HG02588 (cell line): ENCODE results near the gene ST6GAL1.

Experiments
- ATAC-seq: cut with Tn5 transposase; IDR thresholded peaks from one replicate; pipeline ENCODE4 v1.9.1; 2021; ENCODE audit warnings: mild to moderate bottlenecking, moderate library complexity; ENCODE audit not compliant: unreplicated experiment

Gene ST6GAL1

DNA sequence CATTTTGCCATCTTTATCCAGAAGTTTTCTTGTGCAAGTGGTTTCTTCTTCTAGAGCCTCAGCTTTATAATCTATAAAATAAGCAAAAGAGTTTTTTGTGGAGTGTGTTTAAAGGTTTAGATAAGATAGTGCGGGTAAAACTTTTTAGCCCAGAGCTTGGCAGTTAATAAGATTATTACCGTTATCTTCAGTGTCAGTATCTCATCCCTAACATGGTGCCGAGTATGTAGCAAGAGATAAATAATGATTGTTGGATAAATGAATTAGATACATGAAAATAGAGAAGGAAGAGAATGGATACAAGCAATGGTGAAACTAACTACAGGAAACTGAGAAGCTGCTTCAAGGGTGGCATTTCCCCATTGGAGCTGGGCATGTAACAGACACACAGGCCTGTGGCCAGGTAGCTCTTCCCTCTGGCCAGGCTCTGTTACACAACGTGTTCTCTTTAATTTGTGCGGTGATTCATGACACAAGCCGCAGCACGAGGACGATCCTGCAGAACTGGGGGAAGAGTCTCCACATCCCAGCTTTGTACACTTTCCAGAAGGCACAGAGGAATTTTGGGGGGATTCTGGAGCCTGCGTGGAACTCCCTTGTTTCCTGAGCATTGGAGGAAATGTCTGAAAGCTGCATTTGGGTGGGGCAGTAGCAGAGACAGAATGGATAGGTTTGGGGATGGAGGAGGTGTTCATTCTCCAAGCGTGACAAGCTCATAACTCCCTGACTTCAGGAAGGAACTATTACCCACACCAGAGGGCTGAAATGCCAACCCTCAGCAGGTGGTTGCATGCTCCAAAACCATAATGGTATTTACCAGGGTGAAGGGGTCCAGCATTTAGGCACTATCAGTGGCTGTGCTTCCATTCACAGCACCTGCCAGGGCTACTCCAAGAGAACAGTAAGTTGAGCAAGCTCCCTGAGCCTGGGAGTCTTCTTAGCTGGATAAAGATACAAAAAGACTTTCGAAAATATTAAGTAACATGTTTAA lies 14.2 kb upstream of the ST6GAL1 start:
- no peak for ATAC-seq

- no peak for ATAC-seq
Observed at GRCh38 chr3:186917512-186918312, 12.6 kb upstream of the ST6GAL1 start.

GRCh38 chr3:186920301-186920700 lies 10.0 kb upstream of the ST6GAL1 start:
- no peak for ATAC-seq

GRCh38 chr3:186920796-186921195 lies 9.5 kb upstream of the ST6GAL1 start:
- no peak for ATAC-seq

DNA sequence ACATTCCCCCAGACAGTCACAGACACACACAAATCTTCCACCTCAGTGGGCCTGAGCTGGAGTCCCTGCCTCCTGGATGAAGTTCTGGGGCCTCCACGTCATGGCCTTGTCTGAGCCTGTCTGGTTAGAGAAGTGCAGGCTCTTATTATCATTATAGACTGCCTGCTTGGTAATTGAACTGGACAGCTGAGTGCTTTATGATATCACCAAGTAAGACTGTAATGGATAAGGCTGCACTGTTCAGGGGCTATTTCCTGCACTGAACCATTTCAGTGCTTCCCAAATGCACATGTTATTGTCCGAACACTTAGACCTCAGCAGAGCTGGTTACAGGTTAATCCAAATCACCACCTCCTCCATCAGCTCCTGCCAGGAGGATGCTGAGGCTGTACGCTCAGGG lies 8.7 kb upstream of the ST6GAL1 start:
- ATAC-seq, result no peak

DNA sequence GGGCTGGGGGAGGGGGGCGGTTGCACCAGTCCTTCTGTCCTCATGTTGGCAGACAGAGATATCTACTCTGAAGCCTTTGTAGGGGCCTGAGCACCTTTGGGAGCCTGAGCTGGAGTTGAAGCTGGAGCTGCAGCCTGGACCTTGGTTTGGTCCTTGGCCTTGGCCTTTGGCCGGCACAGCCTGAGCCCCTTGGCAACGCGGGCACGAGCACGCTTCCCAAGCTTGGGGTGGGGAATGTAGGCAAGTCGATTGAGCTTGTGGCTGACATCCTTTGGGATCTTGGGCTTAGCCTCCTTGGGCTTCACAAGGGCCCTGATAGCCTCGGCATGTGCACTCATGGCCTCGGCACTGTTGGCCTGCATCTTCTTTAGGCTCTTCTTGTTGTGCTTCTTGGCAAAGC lies 8.1 kb upstream of the ST6GAL1 start:
- ATAC-seq, result no peak

GRCh38 chr3:186922790-186923189 lies 7.5 kb upstream of the ST6GAL1 start:
- no peak for ATAC-seq

DNA sequence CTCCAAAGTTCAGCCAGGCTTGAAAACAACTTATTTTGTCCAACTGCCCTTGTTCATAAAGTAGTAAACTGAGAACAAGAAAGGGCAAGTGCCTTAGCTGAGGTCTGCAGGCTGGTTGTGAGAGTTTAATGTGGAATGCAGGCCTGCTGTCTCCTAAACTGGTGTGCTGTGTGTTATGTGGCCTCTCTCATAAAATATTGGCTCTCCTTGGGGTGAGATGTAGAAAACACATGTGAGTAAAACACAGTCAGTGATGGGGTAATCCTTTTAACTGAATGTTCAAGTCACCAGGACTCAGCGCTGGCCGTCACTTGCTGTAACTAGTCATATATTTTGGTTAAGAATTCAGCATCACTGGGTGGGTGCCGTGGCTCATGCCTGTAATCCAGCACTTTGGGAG lies 7.1 kb upstream of the ST6GAL1 start:
- no peak for ATAC-seq

DNA sequence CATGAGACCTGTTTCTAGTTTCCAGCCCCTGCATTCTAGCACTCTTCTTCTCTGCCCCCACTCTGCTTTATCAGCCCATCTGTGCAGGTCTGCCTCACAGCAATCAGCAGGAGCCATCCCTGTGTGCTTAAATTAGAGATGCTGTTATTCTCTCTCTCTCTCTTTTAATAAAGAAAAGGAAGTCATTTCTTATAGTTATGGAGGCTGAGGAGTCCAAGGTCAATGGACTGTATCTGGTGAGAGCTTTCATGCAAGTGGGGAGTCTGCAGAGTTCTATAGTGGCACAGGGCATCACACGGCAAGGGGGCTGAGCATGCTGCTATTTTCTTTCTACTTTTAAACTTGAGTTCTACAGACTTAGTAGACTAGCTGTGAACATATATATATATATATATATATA lies 4.5 kb upstream of the ST6GAL1 start:
- ATAC-seq, result no peak

- ATAC-seq, result no peak
Observed at GRCh38 chr3:186929186-186929585, 1.1 kb upstream of the ST6GAL1 start.

GRCh38 chr3:186929685-186930084 lies 641 bp upstream of the ST6GAL1 start:
- ATAC-seq, result no peak

DNA sequence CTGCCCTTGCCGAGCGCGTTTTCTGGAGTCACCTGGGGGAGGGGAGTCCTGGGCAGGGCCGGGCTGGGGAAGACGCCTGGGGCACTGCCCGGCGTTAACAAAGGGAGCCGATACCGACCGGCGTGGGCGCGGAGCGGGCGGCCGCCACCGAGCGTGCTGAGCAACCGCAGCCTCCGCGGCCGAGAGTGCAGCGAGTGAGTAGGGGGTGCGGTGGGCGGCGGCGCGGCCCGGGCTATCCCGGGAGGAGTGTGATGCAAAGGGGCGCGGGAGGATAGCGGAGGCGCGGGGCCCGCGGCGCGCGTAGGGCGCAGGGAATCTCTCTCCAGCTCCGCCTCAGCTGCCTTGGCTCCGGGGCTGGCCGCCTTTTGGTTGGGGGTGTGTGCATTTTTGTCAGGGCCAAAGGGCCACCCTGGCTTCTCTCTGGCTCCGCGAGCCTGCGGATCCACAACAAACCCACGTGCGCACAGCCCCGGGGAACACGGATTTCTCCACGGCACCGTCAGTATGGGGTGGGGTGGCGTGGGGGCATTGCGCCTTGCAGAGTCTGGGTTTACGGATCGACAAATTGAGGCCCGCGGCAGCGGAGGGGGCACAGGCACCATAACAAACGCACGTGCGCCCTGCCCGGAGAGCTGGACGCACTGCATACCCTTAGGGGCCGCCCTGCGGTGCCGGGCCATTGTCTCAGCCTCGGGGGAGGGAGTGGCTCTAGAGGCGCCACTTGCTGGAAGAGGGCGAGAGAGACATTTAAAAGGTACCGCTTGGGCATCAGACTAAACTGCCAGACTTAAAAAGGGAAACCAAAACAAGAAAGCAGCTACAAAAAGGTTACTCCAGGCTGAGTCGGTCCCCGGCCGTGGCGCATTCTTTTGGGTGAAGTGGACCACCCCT lies 560 bp downstream of the ST6GAL1 start:
- ATAC-seq, result peak; percentile 62

- ATAC-seq, result peak; percentile 3
Observed at GRCh38 chr3:186931532-186932280, 1.4 kb downstream of the ST6GAL1 start.

DNA sequence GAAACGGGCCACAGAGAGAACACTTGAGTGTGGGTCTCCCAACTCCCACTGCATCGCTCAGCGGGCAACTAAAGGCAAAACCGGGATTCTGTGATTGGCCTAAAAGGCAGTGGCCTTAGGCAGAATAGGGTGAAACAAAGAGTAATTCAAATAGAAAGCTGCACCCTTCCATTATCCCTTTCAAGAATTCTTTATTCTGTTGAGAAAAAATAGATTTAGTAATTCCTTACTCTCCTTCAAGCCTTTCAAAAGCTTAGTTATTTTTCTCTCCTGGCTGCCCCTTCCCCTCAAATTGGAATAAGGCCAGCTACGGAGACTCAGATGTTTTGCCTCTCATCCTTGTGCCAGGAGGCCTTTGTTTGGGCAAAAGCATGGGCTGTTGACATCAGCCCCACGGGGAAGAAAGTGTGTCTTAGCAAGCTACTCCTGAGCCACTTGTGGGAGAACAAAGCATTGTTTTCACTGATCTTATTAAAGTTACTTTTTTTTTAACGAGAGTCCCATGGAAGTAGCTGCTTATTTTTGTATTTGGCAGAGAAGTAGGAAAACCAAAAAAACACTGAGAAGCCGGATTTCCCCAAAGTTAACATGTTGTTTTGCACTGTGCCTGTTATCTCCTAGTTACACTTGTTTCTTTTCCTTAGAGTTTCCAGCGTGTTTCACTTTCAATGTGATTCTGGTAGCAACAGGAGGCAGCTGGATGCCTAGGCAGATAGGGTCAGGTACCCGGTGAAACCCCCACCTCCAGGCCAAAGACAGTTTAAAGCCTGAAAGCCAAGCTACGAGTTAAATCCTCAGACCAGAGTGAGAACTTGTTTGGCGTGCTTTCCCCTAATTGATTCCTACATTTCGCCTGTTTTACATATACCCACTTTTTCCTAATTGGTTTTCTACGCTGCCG lies 2.2 kb downstream of the ST6GAL1 start:
- ATAC-seq, result no peak

DNA sequence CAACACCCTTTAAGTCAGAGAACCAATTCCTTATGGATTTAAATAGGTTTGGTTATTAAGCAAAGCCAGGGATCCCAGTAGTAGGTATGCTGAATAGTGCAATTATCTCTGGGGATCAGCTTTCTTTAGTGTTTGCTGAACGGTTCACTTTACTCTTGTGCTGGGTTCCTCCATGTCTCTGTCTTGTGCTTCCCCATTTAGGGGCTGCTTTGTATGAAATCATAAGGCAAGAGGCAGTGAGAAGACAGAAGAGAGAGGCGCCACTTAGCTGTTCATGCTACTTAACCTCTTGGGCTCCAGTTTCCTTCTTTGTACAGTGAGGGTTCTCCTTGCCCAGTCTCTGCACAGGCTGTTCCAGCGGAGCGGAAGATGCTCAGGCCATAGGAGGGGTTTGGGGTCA lies 3.5 kb downstream of the ST6GAL1 start:
- no peak for ATAC-seq

DNA sequence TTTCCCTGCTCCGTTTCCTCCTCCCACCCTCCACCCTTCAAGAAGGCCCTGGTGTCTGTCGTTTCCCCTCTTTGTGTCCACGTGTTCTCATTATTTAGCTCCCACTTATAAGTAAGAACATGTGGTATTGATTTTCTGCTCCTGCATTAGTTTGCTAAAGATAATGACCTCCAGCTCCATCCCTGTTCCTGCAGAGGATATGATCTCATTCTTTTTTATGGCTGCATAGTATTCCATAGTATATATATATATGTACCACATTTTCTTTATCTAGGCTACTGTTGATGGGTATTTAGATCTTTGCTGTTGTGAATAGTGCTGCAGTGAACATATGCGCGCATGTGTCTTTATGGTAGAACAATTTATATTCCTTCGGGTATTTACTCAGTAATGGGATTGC lies 4.8 kb downstream of the ST6GAL1 start:
- no peak for ATAC-seq

- ATAC-seq, result no peak
Observed at GRCh38 chr3:186937017-186937875, 6.9 kb downstream of the ST6GAL1 start.

DNA sequence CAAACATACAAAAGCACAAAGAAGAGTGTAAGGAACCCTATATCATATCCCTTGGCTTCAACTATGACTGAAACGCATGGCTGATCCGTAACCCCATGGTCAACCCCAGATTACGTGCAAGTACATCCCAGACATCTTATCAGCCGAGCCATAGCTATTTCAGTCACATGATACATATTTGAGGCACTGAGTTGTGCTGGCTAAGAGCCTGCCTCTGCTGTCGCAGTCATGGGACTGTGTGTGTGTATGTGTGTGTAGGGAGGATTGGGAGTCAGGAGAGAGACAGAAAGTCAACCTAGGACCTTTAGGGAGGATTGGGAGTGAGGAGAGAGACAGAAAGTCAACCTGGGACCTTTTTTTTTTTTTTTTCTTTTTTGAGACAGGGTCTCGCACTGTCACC lies 8.4 kb downstream of the ST6GAL1 start:
- ATAC-seq, result no peak
